GM12873 (cell line): Measurements from ENCODE around the gene RPS2.

Experiments used
- CTCF ChIP-seq: IDR thresholded peaks from 2 replicates; pipeline ENCODE4 v1.5.1; 2012; ENCODE audit warnings: low read depth, mild to moderate bottlenecking, moderate library complexity, low read length, control low read depth; ENCODE audit not compliant: insufficient read depth; ENCODE audit errors: missing control alignments

The RPS2 gene

GRCh38 chr16:1944612-1945199 lies 19.9 kb downstream of the RPS2 start:
- no peak for TF ChIP-seq CTCF

GRCh38 chr16:1942810-1943726 lies 21.6 kb downstream of the RPS2 start, which contains the start of gene MSRB1:
MSRB1 (minus strand) TSS chr16:1943199; CDS start chr16:1943156, 43 bp downstream.
- TF ChIP-seq CTCF, result no peak

- no peak for TF ChIP-seq CTCF
Observed at GRCh38 chr16:1942047-1942809, 22.4 kb downstream of the RPS2 start.

GRCh38 chr16:1941162-1942046 lies 23.2 kb downstream of the RPS2 start:
- no peak for TF ChIP-seq CTCF

GRCh38 chr16:1940273-1941161 lies 24.1 kb downstream of the RPS2 start:
- no peak for TF ChIP-seq CTCF

GRCh38 chr16:1938910-1939309 lies 25.7 kb downstream of the RPS2 start:
- TF ChIP-seq CTCF, result no peak
